ENCODE measurements around the gene TBC1D12.

DNA sequence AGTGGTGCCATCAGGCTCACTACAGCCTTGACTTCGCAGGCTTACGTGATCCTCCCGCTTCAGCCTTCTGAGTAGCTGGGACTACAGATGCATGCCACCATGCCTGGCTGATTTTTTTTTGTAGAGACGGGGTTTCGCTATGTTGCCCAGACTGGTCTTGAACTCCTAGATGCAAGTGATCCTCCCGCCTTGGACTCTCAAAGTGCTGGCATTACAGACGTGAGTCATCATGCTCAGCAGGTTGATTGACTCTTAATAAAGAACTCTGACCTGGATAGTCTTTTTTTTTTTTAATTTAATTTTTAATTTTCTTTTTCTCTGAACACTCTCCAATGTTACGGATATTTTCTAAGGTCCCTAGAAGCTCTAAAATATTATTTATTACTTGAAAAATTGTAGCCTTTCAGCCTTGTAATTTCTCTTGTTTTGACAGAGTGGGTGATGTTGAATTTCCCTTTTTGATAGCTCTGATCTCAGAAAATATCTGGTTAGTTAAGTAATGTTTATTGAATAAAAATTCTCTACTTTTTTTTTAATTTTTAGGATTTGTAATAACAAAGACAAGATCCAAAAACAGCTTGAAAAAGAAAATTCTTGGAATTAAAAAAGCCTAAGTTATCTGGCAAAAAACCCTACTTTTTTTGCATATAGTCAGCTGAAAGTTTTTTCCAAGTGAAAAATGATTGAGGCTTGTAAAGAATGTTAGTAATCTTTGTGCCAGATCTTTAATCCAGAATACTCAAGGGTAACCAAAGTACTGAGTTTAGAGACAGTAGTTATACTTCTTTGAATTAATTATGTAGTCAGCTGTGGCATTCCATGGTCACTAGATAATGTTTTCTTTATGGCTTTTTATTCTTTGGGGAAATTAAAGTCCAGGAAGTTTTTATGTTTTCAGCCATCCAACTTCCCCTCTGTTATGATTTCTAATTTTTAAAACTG, 26.7 kb downstream of the TBC1D12 start:
- TF ChIP-seq, protein P1, sequence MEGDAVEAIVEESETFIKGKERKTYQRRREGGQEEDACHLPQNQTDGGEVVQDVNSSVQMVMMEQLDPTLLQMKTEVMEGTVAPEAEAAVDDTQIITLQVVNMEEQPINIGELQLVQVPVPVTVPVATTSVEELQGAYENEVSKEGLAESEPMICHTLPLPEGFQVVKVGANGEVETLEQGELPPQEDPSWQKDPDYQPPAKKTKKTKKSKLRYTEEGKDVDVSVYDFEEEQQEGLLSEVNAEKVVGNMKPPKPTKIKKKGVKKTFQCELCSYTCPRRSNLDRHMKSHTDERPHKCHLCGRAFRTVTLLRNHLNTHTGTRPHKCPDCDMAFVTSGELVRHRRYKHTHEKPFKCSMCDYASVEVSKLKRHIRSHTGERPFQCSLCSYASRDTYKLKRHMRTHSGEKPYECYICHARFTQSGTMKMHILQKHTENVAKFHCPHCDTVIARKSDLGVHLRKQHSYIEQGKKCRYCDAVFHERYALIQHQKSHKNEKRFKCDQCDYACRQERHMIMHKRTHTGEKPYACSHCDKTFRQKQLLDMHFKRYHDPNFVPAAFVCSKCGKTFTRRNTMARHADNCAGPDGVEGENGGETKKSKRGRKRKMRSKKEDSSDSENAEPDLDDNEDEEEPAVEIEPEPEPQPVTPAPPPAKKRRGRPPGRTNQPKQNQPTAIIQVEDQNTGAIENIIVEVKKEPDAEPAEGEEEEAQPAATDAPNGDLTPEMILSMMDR (conservative IDR thresholded peaks at IDR 0.05; ENCODE audit: low read length) = no peak
- no peak for TF ChIP-seq EZH2phosphoT487 (IDR thresholded peaks at IDR 0.05; ENCODE audit: borderline replicate concordance, low read depth, low read length)

All from OCI-LY7 (cell line).